Colon (tissue), 2 donors: ENCODE measurements around the gene DPYSL3.
"Not testable (repeated sequence)": the region's sequence is repeated elsewhere in the genome, so short reads cannot be mapped to it uniquely, and the experiment has no call there.

Experiments
- FAIRE-seq: peaks from 2 replicates; lab custom pipeline; 2012; peaks lifted over from hg19 to GRCh38; lab: Jason Lieb, UNC
- donor health status: control.
- donor health status: control.

The DPYSL3 gene

GRCh38 chr5:147509710-147510651 lies at the start of gene DPYSL3:
DPYSL3 (minus strand) TSS chr5:147510068; CDS start chr5:147509858, 210 bp downstream.
- FAIRE-seq = no peak

GRCh38 chr5:147558826-147559225 lies 49.0 kb upstream of the DPYSL3 start:
- no peak for FAIRE-seq

GRCh38 chr5:147557876-147558745 lies 48.2 kb upstream of the DPYSL3 start:
- no peak for FAIRE-seq

DNA sequence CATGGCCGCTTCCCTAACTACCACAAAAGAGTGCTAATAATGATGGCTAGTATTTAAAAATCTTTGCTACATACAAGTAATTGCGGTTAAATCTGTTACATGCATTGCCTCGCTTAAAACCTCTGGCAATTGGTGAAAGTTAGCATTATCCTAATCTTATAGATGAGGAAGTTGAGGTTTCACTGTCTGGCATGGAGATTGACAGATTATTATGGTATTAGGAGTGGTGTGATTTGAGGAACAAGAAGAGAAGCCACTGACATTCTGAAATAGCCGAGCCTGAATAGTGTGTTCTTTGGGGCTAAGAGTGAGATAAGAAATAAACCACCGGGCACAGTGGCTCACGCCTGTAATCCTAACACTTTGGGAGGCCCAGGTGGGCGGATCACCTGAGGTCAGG lies 45.3 kb upstream of the DPYSL3 start:
- no peak for FAIRE-seq

DNA sequence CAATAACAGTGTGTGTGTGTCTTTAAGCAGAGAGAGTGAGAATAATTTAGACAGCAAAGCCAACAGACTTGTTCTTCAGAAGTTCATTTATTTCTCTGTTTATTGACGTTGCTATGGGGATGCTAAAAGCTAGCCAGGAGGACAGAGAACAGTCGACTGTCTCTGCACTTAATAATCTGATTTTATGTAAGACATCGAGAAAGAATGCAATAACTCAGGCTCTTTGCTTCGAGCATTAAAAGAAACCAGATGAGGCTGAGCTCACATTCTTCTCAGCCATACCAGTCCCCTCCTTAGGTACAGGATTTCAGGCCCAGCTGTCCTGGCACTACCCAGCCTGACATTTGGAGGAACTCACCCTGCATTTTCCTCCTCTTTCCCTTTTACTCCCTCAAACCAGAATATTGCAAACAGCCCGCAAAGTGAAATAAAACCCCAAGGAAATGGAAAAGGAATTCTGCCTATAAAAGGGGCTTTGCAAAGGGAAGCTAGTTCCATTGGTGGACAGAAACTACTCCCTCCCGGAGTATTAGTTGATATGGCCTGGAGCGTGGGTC lies 44.5 kb upstream of the DPYSL3 start:
- FAIRE-seq = no peak

GRCh38 chr5:147553817-147554216 lies 43.9 kb upstream of the DPYSL3 start:
- not testable (repeated sequence) for FAIRE-seq

DNA sequence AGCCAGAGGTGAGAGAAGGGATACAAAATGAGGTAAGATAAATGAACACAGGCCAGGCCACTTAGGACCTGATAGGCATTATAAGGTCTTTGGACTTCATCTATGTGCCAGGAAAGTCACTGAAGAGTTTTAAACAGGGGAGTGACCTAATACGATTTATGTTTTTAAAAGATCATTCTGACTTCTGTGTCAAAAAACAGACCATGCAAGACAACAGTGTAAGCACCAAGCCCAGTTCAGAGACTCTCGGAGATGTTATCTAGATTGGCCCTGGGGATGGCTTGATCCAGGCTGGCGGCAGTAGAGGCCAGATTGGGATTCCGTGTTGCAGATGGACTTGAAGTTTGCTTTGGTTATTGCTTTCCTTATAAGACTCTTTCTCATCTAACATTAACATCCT lies 43.0 kb upstream of the DPYSL3 start:
- no peak for FAIRE-seq

DNA sequence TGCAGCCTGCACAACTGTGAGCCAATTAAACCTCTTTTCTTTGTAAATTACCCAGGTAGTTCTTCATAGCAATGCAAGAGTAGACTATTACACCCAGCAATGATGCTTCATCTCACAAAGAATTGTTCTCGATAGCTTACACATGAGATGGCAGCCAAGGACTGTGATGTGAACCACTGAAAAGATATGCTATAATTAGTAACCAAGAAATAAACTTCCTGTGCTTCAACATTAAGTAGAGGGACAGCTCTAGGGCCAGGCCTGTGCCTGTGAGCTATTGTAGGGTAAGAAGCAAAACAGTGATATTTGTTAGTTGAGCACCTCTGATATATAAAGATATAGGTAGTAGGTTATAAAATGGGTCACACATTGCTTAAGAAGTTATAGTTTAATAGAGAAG lies 41.8 kb upstream of the DPYSL3 start:
- FAIRE-seq = no peak

DNA sequence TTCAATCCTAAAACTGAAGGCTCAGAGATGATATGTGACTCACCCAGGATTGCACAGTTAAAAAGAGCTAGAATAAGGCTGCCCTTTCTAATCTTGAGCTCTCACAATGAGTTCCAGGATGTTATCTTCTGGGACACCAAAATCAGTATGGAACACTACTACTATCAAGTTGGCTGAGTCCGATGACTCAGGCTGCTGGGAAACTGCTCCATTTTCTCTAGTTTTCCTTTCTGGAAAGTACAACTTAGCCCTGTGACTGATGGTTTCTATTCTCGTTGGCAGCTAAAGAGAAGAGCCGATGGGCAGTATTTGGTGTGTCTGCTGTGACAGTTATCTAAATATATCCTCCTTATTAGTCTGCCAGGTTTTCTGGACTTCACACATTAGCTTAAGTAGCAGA lies 37.9 kb upstream of the DPYSL3 start:
- FAIRE-seq = no peak

- FAIRE-seq = no peak
Measured at GRCh38 chr5:147544556-147544955, 34.7 kb upstream of the DPYSL3 start.

DNA sequence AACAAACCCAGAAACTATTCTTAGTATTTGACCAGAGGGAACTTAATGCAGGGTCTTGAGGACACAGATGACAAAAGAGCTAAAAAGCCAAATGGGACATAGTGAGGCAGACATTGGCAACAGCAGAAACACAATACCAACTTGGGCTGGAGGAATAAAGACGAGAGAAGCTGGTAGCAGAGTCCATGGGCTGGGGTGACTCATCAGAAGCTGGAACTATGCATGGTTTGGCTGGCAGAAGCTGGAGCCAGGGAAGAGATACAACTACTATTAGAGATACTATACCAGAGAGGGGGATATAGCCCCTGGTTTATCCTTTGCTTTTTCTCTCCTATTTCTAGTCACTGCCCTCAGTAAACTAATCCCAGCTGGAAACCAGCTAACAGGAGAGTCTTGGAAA lies 29.2 kb upstream of the DPYSL3 start:
- FAIRE-seq = no peak

- no peak for FAIRE-seq
Measured at GRCh38 chr5:147538236-147538635, 28.4 kb upstream of the DPYSL3 start.

DNA sequence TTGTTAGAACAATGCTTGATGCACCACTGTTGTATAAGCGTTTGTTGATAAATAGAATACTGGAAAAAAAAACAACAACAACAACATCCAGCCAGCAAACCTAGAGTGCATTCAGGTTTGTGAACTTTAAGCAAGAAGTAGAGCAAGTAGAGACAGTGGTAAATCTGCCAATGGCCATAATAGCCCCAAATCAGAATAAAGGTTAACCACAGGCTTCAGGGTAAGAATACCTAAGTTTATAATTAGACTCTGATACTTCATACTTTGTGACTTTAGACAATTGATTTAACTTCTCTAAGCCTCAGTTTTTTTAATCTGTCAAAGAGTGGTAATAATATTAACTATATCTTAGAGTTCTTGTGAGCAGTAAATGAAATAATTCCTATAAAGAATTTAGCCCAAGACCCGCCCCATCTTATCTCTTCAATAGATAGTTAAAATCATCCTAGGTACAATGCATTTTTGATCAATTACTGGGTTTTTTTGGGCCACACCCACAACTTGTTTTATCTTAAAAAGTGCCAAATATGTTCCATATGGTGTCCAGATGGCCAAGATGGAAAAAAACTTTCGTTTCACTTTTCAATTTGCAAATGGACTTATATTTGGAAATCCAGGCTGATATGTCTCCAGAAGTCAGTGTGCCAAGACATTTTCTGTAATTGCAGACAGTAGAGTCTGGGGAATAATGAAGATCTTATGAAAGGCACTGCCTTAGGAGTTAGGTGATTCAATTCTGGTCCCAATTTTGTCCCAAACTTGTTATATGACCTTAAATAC lies 24.5 kb upstream of the DPYSL3 start:
- no peak for FAIRE-seq

GRCh38 chr5:147532156-147532555 lies 22.3 kb upstream of the DPYSL3 start:
- FAIRE-seq = no peak

DNA sequence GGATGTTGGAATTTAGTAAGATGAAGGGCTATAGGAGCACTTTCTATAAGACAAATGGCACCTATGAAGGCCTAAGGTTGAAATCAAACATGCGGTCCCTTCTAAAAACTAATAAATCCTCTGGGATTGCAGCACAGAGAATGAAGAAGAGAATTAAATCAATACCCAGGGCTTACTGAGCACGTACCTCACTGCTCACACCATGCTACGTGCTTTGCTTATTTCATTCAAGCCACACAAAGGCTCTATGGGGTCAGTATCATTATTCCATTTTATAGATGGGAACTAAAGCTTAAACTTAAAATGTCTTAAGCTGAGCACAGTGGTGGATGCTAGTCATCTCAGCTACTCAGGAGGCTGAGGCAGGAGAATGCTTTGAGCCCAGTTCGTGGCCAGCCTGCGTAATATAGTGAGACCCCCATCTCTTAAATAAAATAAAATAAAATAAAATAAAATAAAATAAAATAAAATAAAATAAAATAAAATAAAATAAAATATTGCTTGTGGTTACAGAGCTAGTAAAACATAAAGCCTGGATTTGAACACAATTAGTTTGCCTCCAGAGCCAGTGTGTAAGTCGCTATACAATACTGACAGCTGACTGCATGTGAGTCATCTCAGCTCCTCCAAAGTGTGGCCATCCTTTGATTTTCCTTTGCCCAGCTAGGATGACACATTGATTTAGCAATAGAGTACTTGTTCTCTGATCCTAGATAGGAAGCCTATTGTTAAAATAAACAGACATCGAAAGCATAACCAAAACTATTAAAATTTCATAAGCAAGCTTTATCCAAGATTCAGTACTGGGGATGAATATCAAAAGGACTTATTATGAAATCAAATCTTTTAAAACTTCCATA lies 20.9 kb upstream of the DPYSL3 start:
- FAIRE-seq = no peak

GRCh38 chr5:147523069-147523468 lies 13.2 kb upstream of the DPYSL3 start:
- no peak for FAIRE-seq

DNA sequence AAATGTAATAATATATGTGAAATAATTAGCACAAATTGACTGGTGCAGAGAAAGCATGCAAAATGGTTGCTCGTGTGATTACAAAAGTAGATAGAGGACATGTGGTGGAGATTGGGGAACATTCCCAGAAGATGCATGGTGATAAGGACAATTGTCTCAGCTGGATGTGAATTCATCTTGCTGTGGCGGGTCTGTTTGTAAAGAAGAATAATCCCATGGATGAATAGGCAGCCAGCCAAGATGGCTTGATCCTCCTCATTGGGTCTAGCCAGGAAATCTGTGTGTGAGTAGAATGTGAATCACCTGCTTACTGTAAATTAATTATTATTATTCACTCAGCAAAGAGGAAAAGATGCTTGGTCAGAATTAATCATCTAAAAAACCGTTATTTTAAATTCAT lies 12.6 kb upstream of the DPYSL3 start:
- FAIRE-seq = no peak

GRCh38 chr5:147520450-147520849 lies 10.6 kb upstream of the DPYSL3 start:
- FAIRE-seq = no peak

DNA sequence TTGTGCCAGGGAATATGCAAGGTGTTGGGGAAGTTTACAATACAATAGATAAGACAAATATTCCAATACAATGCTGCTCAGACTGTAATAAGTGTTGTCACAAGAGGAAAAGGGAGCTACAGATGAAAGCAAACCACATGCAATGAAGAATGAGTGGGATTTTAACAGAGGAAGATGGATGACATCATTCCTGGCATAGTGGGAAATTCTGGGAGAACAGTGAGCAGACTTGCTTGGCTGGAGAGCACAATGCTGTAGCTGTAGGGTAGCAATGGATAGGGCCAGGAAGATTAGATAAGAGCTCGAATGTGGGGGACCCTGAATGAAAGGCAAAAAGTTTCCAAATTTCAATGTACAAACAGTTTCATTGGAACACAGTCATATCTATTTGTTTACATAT lies 9.5 kb upstream of the DPYSL3 start:
- FAIRE-seq = no peak

GRCh38 chr5:147517383-147517782 lies 7.5 kb upstream of the DPYSL3 start:
- no peak for FAIRE-seq

DNA sequence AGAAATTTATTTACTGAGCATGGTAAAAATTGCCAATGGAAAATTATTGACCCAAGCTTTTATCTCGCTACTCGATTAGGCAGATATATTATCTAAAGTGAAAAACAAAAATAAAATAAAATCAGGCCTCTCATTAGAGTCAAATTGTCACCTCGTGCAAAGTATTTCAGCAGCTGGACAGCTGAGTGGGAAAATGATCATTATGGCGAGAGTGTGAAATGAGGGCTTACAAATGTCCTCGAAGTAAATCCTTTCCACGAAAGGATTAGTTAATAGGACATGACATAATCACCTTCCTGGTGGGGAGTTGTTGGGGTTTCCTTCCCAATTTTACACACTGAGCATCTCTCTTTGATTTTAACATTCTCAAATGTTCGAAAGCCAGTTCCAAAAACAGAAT lies 5.4 kb upstream of the DPYSL3 start:
- no peak for FAIRE-seq
